Amniotic stem cell (primary cell): ENCODE results near the gene MTA2.
A peak's percentile ranks its signal among the peaks of the same experiment; 100 is the strongest.
"Not testable (repeated sequence)": the region's sequence is repeated elsewhere in the genome, so short reads cannot be mapped to it uniquely, and the experiment has no call there.

Experiments
- DNase-seq: peaks from one replicate; lab custom pipeline; 2025; lab: John Stamatoyannopoulos, UW

The MTA2 gene

DNA sequence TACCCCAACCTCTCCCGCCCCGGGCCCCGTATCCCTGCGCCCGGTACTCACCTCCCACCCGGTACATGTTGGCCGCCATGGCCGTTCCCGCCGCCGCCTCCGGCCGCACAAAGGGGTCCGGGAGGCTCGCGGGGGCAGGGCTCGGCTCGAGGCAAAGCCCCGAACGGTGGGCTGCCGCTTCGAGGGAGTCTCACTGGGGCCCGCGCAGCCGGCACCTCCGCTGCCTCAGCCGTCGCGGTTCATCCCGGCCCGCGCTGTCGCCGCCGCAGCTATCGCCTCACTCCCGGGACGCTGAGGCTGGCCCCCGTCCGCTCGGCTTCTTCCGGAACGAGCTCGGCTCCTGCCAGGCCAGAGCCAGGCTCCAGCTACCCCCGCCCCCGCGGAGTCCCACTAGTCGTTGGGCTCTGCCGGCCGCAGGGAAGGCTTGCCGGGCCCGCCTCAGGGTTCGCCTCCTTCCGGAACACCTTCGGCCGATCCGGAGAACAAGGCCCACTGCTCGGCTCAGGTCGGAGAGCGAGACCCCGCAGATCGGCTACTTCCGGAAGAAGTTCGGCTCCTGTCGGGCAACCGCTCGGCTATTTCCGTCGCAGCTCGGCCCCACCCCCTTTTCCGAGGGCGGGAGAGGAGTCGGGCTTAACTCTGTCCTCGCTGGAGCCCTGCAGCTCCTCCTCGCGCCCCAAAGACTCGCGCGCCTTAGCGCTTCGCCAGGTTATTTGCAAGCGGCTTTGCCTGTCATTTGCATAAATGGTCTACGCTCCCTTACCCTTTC is at the start of gene MTA2:
TSS of gene MTA2 (minus strand) at position 494 of the 769 bp plus-strand sequence. CDS start at position 79, 415 bp downstream.
- DNase-seq, result peak; percentile 98

DNA sequence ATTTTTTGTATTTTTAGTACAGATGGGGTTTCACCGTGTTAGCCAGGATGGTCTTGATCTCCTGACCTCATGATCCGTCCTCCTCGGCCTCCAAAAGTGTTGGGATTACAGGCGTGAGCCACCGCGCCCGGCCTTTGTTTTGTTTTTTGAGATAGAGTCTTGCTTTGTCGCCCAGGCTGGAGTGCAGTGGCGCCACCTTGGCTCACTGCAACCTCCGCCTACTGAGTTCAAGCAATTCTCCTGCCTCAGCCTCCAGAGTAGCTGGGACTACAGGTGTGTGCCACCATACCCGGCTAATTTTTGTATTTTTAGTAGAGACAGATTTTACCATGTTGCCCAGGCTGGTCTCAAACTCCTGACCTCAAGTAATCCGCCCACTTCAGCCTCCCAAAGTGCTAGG is 48.6 kb upstream of the MTA2 start:
- DNase-seq, result not testable (repeated sequence)

DNA sequence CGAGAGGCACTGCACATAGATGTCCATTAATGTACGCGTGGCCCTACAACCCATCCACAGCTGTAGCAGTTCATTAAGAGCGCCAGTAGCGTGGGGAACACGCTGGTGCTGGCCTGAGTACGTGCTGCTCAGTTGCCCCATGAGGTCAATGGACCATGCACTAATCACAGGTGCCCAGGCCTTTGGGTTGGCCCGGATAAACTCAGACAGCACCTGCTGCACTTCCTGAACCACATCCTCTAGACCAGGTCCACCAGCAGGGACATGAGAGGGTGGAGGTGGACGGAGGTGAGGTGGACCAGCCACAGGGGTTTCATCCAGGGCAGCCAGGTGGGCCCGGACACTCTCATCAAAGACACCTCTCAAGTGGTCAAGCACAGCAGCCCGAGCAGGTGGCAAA is 47.8 kb upstream of the MTA2 start:
- DNase-seq, result no peak

- no peak for DNase-seq
These were observed 47.3 kb upstream of the MTA2 start for GRCh38 chr11:62648967-62649364.

DNA sequence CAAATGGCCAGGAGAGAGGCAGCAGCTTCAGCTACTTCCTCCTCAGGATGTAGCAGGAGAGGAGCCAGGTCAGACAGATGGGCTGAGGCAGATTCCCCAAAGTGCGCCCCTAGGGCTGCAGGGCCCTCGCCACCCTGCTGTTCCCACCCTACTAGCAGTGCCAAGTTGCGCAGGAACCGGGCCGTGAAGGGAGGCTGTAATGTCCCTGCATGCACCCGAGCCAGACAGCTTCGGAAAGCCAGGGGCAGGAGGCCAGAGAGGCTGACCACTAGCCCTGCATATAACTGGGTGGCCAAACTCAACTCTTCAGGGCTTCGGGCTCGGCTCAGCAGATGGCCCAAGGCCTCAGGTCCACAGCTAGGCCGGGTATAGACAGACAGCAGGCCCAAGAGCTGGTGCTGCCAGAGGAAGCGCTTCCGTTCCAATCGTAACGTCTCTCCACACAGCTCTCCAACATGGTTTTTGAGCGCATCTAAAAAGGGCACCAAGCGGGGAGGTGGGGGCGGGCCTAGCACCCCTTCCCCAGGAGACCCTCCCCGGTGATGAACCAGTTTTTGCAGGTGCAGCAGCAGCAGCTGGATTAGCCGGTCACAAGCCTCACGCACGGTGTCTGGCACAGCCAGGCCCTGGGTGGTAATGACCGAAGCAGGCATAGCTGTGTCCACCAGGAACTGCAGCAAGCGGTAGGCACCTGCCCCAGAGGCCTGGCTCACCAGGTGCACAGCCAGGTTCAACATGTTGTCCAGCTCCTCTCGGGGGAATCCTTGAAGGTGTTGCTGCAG is 46.7 kb upstream of the MTA2 start:
- DNase-seq, result no peak

DNA sequence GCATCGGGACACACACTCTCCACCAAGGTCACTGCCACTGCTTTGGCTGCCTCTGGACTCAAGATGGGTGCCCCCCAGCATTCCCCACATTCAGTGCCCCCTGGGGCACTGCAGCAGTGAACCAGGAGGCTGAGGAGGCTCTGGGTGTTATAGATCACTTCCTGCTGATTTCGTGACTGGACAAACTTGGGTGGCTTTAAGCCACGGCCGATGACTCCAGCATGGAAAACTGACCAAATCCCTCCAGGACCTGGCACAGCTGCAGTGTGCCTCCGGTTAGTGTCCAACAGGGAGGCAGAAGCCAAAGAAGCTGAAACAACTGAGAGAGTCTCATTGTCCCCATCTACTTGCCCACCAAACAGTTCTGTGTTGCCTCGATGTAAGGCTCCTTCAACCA is 45.9 kb upstream of the MTA2 start:
- DNase-seq, result no peak

- no peak for DNase-seq
These were observed 45.4 kb upstream of the MTA2 start for GRCh38 chr11:62646825-62647608.

GRCh38 chr11:62645946-62646824 is 44.5 kb upstream of the MTA2 start, which contains the start of gene GANAB:
Gene GANAB, minus strand, starts transcription at chr11:62646613. Its CDS starts 14 bp downstream, at chr11:62646599.
- peak; percentile 98 for DNase-seq

GRCh38 chr11:62645671-62645945 is 43.9 kb upstream of the MTA2 start:
- no peak for DNase-seq

DNA sequence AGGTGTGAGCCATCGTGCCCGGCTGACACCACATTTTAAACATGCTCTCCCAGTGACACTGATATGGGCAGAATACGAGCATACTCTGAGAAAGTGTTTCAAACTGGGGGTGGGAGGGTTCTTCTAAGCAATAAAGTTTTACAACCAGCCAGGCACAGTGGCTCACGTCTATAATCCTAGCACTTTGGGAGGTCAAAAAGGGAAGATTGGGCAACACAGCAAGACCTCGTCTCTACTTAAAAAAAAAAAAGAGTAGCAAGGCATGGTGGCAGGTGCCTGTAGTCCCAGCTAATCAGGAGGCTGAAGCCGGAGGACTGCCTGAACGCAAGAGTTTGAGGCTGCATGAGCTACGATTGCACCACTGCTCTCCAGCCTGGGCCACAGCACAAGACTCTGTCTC is 42.6 kb upstream of the MTA2 start:
- DNase-seq, result no peak

DNA sequence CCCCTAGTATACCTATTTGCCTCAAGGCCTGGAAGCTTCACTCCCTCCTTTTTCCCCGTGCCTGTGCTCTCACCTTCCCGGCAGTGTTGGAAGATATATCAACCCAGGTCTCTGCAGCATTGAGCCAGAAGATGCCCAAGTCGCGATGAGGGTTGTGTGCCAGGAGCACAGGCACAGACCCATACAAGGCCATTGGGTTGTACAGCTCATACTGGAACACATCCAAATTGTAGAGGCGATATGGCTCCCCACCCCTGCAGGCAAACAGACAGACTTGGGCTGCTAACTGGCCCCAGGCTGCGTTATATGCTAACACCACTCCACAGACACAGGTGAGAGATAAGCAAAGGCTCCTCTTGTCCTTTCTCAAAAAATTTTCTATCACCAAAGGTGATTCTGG is 30.8 kb upstream of the MTA2 start:
- DNase-seq, result no peak

DNA sequence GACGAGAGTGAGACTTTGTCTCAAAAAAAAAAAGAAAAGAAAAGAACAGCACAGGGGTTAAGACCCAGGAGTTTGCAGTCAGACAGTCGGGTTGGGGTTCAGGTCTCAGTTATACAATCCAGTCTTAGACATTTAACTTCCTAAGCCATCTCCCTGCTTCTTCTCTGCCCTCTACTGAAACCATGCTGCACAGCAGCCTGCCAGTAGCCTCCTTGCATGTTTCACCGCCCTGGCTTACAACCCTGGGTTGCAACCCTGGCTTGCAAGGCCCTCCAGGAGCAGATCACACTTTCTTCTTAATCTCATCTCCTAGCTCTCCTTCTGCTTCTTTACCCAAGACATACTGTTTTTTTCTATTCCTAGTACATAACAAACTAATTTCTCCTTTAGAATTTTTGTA is 26.0 kb upstream of the MTA2 start:
- DNase-seq, result no peak

DNA sequence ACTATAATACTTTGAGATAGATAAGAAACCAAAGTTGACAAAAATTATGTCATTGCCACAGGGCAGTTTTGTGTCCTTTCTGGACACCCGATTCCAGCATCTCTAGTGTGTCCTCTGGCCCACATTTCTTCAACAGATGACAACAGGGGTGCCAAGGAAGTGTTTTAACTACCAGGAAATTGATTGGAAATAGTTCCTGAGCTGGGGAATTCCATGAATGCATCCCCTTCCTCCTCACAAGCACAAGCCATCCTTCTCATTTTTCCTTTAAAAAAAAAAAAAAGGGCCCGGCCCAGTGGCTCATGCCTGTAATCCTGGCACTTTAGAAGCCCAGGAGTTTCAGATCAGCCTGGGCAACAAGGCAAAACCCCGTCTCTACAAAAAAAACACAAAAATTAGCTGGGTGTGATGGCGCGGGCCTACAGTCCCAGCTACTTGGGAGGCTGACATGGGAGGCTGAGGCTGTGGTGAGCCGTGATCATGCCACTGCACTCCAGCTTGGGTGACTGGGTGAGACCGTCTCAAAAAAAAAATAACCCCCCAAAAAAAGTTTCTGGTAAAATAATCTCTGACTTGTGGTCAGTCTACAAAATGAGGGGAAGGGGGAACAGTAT is 20.9 kb upstream of the MTA2 start:
- DNase-seq, result no peak

DNA sequence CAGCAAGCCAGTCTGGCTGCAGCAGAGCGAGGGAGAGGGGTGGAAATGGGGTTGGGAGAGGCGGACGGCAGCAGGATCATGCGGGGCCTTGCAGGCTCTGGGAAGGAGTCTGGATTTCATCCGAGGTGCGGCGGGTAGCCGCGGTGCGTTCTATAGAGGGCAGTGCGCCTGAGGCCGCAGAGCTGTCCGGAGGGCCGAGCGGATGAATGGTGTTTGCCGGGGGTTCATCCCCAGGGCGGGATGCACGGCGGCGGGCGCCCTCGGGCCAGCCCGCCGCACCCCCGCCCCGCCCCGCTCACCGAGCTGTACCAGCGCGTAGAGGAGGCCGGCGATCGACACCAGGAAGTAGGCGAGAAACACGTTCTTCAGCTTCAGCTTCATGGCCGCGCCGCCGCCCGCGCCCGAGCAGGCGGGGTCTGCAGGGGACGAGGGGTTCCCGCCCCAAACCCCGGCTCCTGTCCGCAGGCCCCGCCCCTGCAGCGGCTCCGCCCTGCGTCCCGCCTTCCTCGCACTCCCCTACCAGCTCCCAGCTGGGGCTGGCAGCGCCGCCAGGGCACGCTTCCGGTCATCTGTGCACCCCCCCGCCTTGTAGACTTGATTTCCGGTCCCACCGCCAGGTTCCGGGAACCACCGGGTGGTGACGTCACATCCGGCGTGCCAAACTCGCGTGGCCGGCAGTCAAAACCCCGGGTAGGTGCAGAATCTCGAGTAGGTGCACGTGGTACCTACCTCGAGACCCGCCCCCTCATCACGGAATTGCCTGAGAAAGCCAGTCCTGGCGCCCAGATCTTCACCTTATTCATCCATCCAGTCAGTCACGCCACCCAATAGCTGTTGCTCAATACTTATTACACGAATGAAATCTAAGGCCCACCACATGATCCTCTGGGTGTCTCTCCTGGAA is 20.2 kb upstream of the MTA2 start, which contains the start of gene B3GAT3:
TSS of gene B3GAT3 (minus strand) at position 420 of the 904 bp plus-strand sequence. CDS start at position 381, 39 bp downstream.
- peak; percentile 92 for DNase-seq

DNA sequence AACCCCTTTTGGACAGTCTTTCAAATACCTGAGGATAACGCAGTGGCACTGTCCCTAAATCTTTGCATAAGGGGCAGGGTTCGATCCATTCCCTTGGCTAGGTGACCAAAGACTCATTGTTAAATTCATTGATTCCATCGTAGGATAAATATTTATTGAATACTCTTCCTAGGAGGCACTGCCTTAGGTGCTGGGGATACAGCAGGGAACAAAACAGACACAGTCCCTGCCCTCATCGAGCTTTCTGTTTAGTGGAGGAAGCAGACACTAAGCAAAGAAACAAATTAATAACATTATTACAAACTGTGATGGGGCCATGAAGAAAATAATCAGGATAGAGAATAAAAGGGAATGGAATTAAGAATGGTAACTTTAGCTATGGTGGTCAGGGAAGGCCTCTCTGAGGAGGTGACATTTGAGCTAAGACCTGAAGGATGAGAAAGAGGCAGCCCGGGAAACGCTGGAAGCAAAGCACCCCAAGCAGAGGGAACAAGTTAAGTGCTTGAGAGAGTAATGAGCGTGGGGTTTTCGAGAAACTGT is 19.4 kb upstream of the MTA2 start:
- DNase-seq, result no peak

DNA sequence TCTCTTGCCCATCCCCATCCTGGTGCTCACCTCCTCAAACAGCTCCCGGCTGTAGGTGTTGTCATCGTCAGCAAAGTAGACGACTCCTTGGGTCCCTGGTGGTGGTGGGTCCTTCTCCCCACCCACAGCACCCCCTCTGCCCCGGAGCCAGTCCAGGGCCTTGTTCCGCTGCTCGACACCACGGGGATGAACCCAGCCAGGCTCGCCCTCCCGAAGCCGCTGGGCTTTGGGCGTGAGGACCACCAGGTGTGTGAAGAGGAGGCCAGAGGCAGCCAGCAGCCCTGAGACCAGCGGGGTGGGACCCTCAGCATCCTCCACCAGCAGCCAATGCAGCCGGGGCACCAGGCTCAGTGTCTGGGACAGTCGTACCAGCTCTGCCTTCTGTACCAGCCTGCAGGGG is 15.3 kb upstream of the MTA2 start:
- DNase-seq, result not testable (repeated sequence)

GRCh38 chr11:62615521-62615920 is 13.9 kb upstream of the MTA2 start:
- DNase-seq, result no peak

GRCh38 chr11:62614275-62614674 is 12.6 kb upstream of the MTA2 start:
- no peak for DNase-seq

DNA sequence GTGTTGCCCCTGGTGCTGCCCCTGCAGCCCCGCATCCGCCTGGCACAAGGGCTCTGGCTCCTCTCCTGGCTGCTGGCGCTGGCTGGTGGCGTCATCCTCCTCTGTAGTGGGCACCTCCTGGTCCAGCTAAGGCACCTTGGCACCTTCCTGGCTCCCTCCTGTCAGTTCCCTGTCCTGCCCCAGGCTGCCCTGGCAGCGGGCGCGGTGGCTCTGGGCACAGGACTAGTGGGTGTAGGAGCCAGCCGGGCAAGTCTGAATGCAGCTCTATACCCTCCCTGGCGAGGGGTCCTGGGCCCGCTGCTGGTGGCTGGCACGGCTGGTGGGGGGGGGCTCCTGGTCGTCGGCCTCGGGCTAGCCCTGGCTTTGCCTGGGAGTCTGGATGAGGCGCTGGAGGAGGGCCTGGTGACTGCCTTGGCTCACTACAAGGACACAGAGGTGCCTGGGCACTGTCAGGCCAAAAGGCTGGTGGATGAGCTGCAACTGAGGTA is 11.7 kb upstream of the MTA2 start:
- no peak for DNase-seq
